Right cardiac atrium (tissue), 5 donors: ENCODE measurements around the gene NPAP1. TPM values are rescaled to one million over a fixed set of nuclear protein-coding genes. Genes with fewer than 3 reads are reported as not detected.
"Not testable (repeated sequence)": the region's sequence is repeated elsewhere in the genome, so short reads cannot be mapped to it uniquely, and the experiment has no call there.

Source experiments
- ATAC-seq, 2 donors: fragments of 200-7000 bp; cut with Tn5 transposase; one replicate each; pipeline versions ENCODE4 v1.8.0 to v1.9.1; 2020; ENCODE audit warnings: moderate library complexity in 2 of 2, mild to moderate bottlenecking in 1 of 2
- DNase-seq, 3 donors: peaks; one replicate each; pipeline ENCODE4 v3.0.0-alpha.2; 2020
- H3K27ac ChIP-seq: one replicate; pipeline ENCODE4 v1.5.1; 2013; ENCODE audit warnings: mild to moderate bottlenecking, low read length, control low read depth, moderate library complexity
- H3K27me3 ChIP-seq: one replicate; pipeline ENCODE4 v1.6.1; 2013; ENCODE audit not compliant: control insufficient read depth, insufficient read depth
- H3K4me1 ChIP-seq: one replicate; pipeline ENCODE4 v1.6.1; 2013; ENCODE audit warnings: low read length; ENCODE audit not compliant: control insufficient read depth, insufficient read depth
- H3K4me3 ChIP-seq: one replicate; pipeline ENCODE4 v1.5.1; 2013; ENCODE audit warnings: low read length, control low read depth
- H3K9me3 ChIP-seq: one replicate; pipeline ENCODE4 v1.6.1; 2013; ENCODE audit warnings: low read length; ENCODE audit not compliant: control insufficient read depth
- WGBS: extraction: QIAGEN DNeasy Blood & Tissue Kit; methylation state at CpG from one replicate; pipeline ENCODE4 v1.1.7; 2013; 5-methylcytosine and 5-hydroxymethylcytosine counted together
- intact Hi-C, 4 donors: fragments of 100-400 bp; cut with DNase I; formaldehyde crosslinking; loops; one replicate each; pipeline versions ENCODE4 v1.11.0 to v1.14.0; 2022 to 2023
- long read RNA-seq, 4 donors: library from polyadenylated mRNA; unstranded; transcript quantifications; one replicate each; pipeline ENCODE4 v2.0.0, GENCODE V29; 2020 to 2021
- polyA plus RNA-seq: library from polyadenylated mRNA; stranded (reverse); fragments of 200-250 nt; gene quantifications from one replicate; pipeline ENCODE4 v1.2.3, GENCODE V29; 2013
- total RNA-seq, 4 donors: library from RNA; stranded (reverse); fragmentation: NEBNext Ultra II Directional; extraction: Animal tissue kit (Norgen Biotek cat#: 25700); gene quantifications; one replicate each; pipeline ENCODE4 v1.2.1, GENCODE V29; 2021
- donor health status: healthy with polysubstance abuse.
- donor health status: DM: no; HTN: yes; CAD: no.
- donor health status: DM: no; HTN: no; CAD: no.
- donor health status: DM: no; HTN: yes; CAD: no; lungs with severe emphysema.
- donor health status: DM: yes; HTN: yes; CAD: no.

NPAP1 gene, protein sequence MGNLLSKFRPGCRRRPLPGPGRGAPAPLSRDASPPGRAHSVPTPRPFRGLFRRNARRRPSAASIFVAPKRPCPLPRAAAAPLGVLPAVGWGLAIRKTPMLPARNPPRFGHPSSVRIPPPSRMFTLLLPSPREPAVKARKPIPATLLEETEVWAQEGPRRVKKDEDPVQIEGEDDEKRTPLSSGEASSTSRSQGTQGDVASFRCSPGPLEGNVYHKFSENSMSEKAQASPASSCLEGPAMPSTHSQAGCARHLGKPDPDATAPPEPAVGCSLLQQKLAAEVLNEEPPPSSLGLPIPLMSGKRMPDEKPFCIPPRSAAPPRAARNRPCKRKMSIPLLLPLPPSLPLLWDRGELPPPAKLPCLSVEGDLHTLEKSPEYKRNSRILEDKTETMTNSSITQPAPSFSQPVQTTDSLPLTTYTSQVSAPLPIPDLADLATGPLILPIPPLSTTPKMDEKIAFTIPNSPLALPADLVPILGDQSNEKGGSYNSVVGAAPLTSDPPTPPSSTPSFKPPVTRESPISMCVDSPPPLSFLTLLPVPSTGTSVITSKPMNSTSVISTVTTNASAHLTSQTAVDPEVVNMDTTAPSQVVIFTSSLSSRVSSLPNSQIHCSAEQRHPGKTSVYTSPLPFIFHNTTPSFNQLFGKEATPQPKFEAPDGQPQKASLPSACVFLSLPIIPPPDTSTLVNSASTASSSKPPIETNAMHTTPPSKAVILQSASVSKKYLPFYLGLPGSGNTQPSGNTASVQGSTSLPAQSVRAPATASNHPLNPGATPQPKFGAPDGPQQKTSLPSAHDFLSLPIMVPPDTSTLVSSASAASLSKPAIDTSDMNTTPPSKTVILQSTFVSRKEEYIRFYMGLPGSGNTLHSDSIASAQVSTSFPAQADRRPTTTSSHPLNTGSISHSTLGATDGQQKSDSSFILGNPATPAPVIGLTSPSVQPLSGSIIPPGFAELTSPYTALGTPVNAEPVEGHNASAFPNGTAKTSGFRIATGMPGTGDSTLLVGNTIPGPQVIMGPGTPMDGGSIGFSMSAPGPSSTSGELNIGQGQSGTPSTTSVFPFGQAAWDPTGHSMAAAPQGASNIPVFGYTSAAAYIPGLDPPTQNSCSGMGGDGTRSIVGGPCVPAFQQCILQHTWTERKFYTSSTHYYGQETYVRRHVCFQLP
- under 1 TPM; 0.03 to 0.08 (median 0.04) TPM for total RNA-seq
- polyA plus RNA-seq = not detected
- long read RNA-seq, donor 1 = 0 reads
- long read RNA-seq, donor 2 = 0 reads
- long read RNA-seq, donor 3 = 0 reads
- long read RNA-seq, donor 4 = 0 reads

DNA sequence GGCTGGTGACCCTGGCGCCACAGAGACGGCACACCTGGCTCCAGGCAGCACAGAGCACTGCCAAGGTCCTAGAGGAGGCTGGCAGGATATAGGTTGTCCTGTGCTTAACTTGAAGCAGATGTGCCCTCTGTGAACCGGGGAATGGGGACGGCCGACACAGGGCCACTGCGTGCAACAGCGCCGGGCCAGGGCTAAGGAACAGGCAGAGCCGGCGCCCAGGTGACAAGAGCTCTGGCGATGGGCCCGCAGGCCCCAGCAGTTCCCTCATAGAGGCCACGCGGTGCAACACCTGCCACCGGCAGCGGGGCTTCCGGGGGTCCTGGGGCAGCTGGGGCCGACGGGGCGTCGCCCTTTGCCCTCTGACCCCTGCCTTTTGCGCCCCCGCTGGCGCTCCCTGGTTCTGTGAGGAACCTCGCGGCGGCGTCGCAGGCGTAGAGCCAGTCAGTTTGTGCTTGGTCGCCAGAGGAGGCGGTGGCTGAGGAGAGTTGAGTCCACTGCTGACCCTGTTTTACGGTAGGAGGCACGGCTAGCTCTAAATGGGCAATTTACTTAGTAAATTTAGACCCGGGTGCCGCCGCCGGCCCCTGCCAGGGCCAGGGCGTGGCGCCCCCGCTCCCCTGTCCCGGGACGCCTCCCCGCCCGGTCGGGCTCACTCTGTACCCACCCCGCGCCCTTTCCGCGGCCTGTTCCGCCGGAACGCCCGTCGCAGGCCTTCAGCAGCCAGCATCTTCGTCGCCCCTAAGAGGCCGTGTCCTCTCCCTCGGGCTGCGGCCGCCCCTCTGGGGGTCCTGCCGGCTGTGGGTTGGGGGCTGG is at the start of gene NPAP1:
Gene NPAP1 (plus strand): TSS at position 444 of the 813 bp plus-strand sequence. CDS start 93 bp downstream, at position 537.
- WGBS = 90% methylated on average over 62 of the region's 62 CpGs
- intact Hi-C loops = no loop called here
- DNase-seq = peak in 2 of 3 donors; percentile 37 to 45
- Histone ChIP-seq H3K27ac (no peak within 1 kb of the TSS), H3K9me3 (no peaks in the 10 kb centered on the region), H3K27me3 (no peaks in the 10 kb centered on the region), H3K4me3 (no peak within 1 kb of the TSS), H3K4me1 (no peaks in the 10 kb centered on the region)
- ATAC-seq = peak; percentile 21 to 31

- WGBS = 42% methylated on average over 3 of the region's 3 CpGs
- DNase-seq = no peak
- Histone ChIP-seq H3K27ac (no peak overlapping the region), H3K4me1 (no peaks in the 10 kb centered on the region), H3K4me3 (no peak overlapping the region), H3K27me3 (no peaks in the 10 kb centered on the region), H3K9me3 (no peaks in the 10 kb centered on the region)
- ATAC-seq = no peak
- intact Hi-C loops = no loop called here
These were observed 48.1 kb upstream of the NPAP1 start for GRCh38 chr15:24627443-24627842.

GRCh38 chr15:24633082-24633481 is 42.5 kb upstream of the NPAP1 start:
- Histone ChIP-seq H3K27me3 (no peaks in the 10 kb centered on the region), H3K27ac (no peak overlapping the region), H3K9me3 (peaks cover 3% of the 10 kb centered on the region), H3K4me1 (no peaks in the 10 kb centered on the region), H3K4me3 (no peak overlapping the region)
- intact Hi-C loops = no loop called here
- WGBS = 88% methylated on average over 4 of the region's 4 CpGs
- no peak for ATAC-seq
- no peak for DNase-seq

DNA sequence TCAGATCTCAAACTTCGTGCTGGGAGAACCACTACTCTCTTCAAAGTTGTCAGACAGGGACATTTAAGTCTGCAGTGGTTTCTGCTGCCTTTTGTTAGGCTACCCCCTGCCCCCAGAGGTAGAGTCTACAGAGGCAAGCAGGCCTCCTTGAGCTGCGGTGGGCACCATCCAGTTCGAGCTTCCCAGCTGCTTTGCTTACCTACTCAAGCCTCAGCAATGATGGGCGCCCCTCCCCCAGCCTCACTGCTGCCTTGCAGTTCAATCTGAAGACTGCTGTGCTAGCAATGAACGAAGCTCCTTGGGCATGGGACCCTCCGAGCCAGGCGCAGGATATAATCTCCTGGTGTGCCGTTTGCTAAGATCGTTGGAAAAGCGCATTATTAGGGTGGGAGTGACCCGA is 36.2 kb upstream of the NPAP1 start:
- H3K4me1 ChIP-seq, DNase-seq, ATAC-seq, H3K9me3 ChIP-seq, H3K27ac ChIP-seq, H3K27me3 ChIP-seq, H3K4me3 ChIP-seq, intact Hi-C loops: not testable (repeated sequence)
- 82% methylated on average over 11 of the region's 11 CpGs for WGBS

GRCh38 chr15:24645627-24646026 is 29.9 kb upstream of the NPAP1 start:
- ATAC-seq = no peak
- Histone ChIP-seq H3K4me1 (no peaks in the 10 kb centered on the region), H3K4me3 (no peak overlapping the region), H3K27me3 (no peaks in the 10 kb centered on the region), H3K9me3 (no peaks in the 10 kb centered on the region), H3K27ac (no peak overlapping the region)
- DNase-seq = no peak
- intact Hi-C loops = no loop called here
- WGBS = 68% methylated on average over 3 of the region's 3 CpGs

- H3K9me3 ChIP-seq = no peaks in the 10 kb centered on the region
- no peak overlapping the region for H3K4me3 ChIP-seq
- no peak for DNase-seq
- no peak overlapping the region for H3K27ac ChIP-seq
- H3K4me1 ChIP-seq = no peaks in the 10 kb centered on the region
- ATAC-seq = no peak
- H3K27me3 ChIP-seq = no peaks in the 10 kb centered on the region
- 58% methylated on average over 7 of the region's 7 CpGs for WGBS
- intact Hi-C loops = no loop called here
These were observed 16.0 kb upstream of the NPAP1 start for GRCh38 chr15:24659622-24660021.

GRCh38 chr15:24662991-24663390 is 12.6 kb upstream of the NPAP1 start:
- DNase-seq (no peak), ATAC-seq (no peak)
- Histone ChIP-seq H3K27ac (no peak overlapping the region), H3K27me3 (no peaks in the 10 kb centered on the region), H3K4me3 (no peak overlapping the region), H3K4me1 (no peaks in the 10 kb centered on the region), H3K9me3 (no peaks in the 10 kb centered on the region)
- 28% methylated on average over 1 of the region's 1 CpG for WGBS
- intact Hi-C loops = no loop called here

DNA sequence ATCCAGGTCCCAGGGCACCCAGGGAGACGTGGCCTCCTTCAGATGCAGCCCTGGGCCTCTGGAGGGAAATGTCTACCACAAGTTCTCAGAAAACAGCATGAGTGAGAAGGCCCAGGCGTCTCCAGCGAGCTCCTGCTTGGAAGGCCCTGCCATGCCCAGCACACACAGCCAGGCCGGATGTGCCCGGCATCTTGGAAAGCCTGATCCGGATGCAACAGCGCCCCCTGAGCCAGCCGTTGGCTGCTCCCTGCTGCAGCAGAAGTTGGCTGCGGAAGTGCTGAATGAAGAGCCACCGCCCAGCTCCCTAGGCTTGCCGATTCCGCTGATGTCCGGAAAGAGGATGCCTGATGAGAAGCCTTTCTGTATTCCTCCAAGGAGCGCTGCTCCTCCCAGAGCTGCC is 856 bp downstream of the NPAP1 start:
- no peak for ATAC-seq
- intact Hi-C loops = no loop called here
- Histone ChIP-seq H3K27me3 (no peaks in the 10 kb centered on the region), H3K27ac (no peak overlapping the region), H3K9me3 (no peaks in the 10 kb centered on the region), H3K4me1 (no peaks in the 10 kb centered on the region), H3K4me3 (no peak overlapping the region)
- DNase-seq = no peak
- 87% methylated on average over 14 of the region's 14 CpGs for WGBS

GRCh38 chr15:24678485-24678884 is 2.9 kb downstream of the NPAP1 start:
- intact Hi-C loops = no loop called here
- ATAC-seq = no peak
- Histone ChIP-seq H3K4me3 (no peak overlapping the region), H3K9me3 (no peaks in the 10 kb centered on the region), H3K27ac (no peak overlapping the region), H3K27me3 (no peaks in the 10 kb centered on the region), H3K4me1 (no peaks in the 10 kb centered on the region)
- 49% methylated on average over 1 of the region's 1 CpG for WGBS
- no peak for DNase-seq

DNA sequence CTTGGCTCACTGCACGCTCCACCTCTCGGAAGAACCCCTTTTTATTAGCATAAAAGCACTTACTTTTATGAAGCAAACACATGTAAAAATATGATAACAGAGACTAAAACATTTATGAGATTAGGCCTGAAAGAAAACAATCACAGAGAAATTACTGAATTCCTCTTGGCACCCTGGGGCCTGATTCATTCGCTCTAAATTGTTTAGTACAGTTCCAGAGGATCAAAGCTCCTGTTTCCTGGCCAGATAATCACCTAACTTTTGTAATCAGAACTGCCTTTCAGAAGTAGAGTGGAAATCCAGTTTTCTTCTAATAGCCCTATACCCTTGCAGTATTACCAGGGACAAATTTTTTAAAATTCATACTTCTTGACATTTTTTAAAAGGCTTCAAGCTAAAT is 6.4 kb downstream of the NPAP1 start:
- intact Hi-C loops = no loop called here

More for the DNA sequence above, 6.4 kb downstream of the NPAP1 start:
- Histone ChIP-seq H3K27ac (no peak overlapping the region), H3K27me3 (no peaks in the 10 kb centered on the region), H3K4me3 (no peak overlapping the region), H3K4me1 (no peaks in the 10 kb centered on the region), H3K9me3 (no peaks in the 10 kb centered on the region)
- no peak for ATAC-seq
- WGBS = 53% methylated on average over 3 of the region's 3 CpGs
- no peak for DNase-seq
